Measurements from ENCODE around the gene MKX. TPM values are rescaled to one million over a fixed set of nuclear protein-coding genes. Genes with fewer than 3 reads are reported as not detected.

MKX gene
- total and polyA plus RNA-seq, 9 of the 15 experiments (the other 6 are each of a cell fraction or from before 2014, with no cell fraction given), result 0.07 TPM; not detected in 7

DNA sequence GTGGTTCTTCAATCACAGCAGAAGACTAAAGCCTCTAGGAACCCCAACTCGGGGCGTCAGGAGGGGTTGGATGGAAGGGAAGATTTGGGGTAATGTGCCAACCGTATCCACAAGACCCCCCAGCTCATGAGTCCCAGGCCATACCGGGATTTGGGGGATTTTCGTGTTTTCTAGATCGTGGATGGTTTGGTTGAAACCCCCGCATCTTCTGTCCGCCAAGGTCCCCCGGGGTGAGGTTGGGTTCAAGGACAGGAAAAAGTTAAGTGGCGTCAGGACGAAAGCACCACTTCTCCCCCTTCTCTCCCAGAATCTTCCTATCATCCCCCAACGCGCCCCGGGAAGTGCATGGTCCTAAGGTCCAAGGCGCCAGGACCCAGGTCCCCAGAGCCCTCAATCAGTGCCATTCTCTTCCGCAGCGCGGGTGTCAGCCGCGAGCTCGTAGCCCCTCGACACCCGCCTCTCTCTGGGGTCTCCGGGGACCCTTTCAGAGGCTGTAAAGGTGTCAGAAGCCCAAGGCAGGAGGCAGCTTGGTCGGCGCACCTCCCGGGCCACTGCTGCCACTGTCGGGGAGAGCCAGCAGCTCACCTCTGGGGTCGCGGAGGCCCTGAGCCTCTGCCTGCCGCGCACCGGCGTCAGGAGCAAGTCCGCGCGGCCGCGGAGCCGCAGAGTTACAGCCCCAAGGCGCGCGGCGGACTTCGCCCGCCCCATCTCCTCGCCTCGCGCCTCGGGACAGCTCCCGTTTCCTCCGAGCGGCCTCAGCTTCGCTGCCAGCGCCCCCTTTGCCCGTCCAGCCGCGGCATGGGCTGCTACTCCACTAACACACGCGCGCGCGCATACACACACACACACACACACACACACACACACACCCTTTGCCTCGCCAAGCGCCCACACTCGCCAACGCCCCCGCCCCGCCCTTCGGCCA lies 1.5 kb downstream of the MKX start:
- in situ Hi-C loops (cut with MboI), result loop anchor here (25.0 kb wide), 1 partner anchor 643 kb away; no protein-coding TSS in a partner anchor
- WGBS (ENCODE audit: insufficient coverage, low coverage, missing lambda C conversion rate), result 47% methylated on average over 38 of the region's 70 CpGs
- H3K36me3 ChIP-seq (ENCODE audit: control insufficient read depth, insufficient read depth, low read length), result no peaks in the 10 kb centered on the region
- no peak overlapping the region for H3K9ac ChIP-seq (ENCODE audit: insufficient read depth in 1 of 2, low read depth in 2 of 2, low read length in 2 of 2)
- H3K4me2 ChIP-seq (ENCODE audit: insufficient read depth, low read length), result no peak overlapping the region
- DNase-seq (ENCODE audit: extremely low read depth in 1 of 4, low spot score in 3 of 4) (no peak), FAIRE-seq (no peak), ATAC-seq (no peak)
- no peaks in the 10 kb centered on the region for H3K9me1 ChIP-seq (ENCODE audit: control insufficient read depth, insufficient read depth, low read length)
- no peaks in the 10 kb centered on the region for H3K9me3 ChIP-seq (replicated peaks; ENCODE audit: control insufficient read depth, insufficient read depth, low read depth, low read length)
- H4K20me1 ChIP-seq (replicated peaks; ENCODE audit: control insufficient read depth, insufficient read depth, low read length), result no peaks in the 10 kb centered on the region
- POLR2A ChIA-PET, result no interaction called here
- H3K79me2 ChIP-seq (ENCODE audit: control insufficient read depth, insufficient read depth, low read length), result no peaks in the 10 kb centered on the region
- peaks cover 11 to 31% of the 10 kb centered on the region in 2 experiments for H3K27me3 ChIP-seq (ENCODE audit: control insufficient read depth in 2 of 2, insufficient read depth in 2 of 2, low read length in 2 of 2)
- no TSS peak for BruUV-seq (replicated peaks)
- H2AFZ ChIP-seq (ENCODE audit: low read depth, low read length), result no peak overlapping the region
- H3K4me3 ChIP-seq, result no peak overlapping the region
- intact Hi-C loops (cut with micrococcal nuclease), result no loop called here
- H3K4me1 ChIP-seq (replicated peaks in 1 of 2; ENCODE audit: control insufficient read depth in 2 of 2, insufficient read depth in 2 of 2, low read length in 2 of 2), result peaks cover 0 to 21% of the 10 kb centered on the region in 2 experiments; a peak in 2 of 5 replicates
- no peak overlapping the region for H3K27ac ChIP-seq (ENCODE audit: extremely low read depth, low read depth, low read length)
- CTCF ChIA-PET (ENCODE audit: low intra/inter-chr PET ratio), result no interaction called here
- TF ChIP-seq ILF3 (IDR thresholded peaks at IDR 0.05; ENCODE audit: borderline replicate concordance), result no peak
- no peak for TF ChIP-seq MYC (IDR thresholded peaks at IDR 0.05; ENCODE audit: low read depth, low read length)
- TF ChIP-seq MYC (CRISPR knock-in tag; IDR thresholded peaks at IDR 0.05; ENCODE audit: borderline replicate concordance, low read depth), result no peak
- TF ChIP-seq CBX1 (IDR thresholded peaks at IDR 0.05; ENCODE audit: low read depth), result no peak
- no peak for TF ChIP-seq POLR2G (IDR thresholded peaks at IDR 0.05; ENCODE audit: low read depth, low read length)
- no peak for TF ChIP-seq ZNF77 (CRISPR knock-in tag; IDR thresholded peaks at IDR 0.05)
- TF ChIP-seq, protein P1, sequence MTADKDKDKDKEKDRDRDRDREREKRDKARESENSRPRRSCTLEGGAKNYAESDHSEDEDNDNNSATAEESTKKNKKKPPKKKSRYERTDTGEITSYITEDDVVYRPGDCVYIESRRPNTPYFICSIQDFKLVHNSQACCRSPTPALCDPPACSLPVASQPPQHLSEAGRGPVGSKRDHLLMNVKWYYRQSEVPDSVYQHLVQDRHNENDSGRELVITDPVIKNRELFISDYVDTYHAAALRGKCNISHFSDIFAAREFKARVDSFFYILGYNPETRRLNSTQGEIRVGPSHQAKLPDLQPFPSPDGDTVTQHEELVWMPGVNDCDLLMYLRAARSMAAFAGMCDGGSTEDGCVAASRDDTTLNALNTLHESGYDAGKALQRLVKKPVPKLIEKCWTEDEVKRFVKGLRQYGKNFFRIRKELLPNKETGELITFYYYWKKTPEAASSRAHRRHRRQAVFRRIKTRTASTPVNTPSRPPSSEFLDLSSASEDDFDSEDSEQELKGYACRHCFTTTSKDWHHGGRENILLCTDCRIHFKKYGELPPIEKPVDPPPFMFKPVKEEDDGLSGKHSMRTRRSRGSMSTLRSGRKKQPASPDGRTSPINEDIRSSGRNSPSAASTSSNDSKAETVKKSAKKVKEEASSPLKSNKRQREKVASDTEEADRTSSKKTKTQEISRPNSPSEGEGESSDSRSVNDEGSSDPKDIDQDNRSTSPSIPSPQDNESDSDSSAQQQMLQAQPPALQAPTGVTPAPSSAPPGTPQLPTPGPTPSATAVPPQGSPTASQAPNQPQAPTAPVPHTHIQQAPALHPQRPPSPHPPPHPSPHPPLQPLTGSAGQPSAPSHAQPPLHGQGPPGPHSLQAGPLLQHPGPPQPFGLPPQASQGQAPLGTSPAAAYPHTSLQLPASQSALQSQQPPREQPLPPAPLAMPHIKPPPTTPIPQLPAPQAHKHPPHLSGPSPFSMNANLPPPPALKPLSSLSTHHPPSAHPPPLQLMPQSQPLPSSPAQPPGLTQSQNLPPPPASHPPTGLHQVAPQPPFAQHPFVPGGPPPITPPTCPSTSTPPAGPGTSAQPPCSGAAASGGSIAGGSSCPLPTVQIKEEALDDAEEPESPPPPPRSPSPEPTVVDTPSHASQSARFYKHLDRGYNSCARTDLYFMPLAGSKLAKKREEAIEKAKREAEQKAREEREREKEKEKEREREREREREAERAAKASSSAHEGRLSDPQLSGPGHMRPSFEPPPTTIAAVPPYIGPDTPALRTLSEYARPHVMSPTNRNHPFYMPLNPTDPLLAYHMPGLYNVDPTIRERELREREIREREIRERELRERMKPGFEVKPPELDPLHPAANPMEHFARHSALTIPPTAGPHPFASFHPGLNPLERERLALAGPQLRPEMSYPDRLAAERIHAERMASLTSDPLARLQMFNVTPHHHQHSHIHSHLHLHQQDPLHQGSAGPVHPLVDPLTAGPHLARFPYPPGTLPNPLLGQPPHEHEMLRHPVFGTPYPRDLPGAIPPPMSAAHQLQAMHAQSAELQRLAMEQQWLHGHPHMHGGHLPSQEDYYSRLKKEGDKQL (CRISPR knock-in tag; IDR thresholded peaks at IDR 0.05; ENCODE audit: borderline replicate concordance), result no peak
- no peak for TF ChIP-seq ZNF644 (tag; IDR thresholded peaks at IDR 0.05; ENCODE audit: low read depth)
- TF ChIP-seq, protein P2, sequence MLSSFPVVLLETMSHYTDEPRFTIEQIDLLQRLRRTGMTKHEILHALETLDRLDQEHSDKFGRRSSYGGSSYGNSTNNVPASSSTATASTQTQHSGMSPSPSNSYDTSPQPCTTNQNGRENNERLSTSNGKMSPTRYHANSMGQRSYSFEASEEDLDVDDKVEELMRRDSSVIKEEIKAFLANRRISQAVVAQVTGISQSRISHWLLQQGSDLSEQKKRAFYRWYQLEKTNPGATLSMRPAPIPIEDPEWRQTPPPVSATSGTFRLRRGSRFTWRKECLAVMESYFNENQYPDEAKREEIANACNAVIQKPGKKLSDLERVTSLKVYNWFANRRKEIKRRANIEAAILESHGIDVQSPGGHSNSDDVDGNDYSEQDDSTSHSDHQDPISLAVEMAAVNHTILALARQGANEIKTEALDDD (IDR thresholded peaks at IDR 0.05), result no peak
- no peak for TF ChIP-seq SPI1 (IDR thresholded peaks at IDR 0.05; ENCODE audit: borderline replicate concordance, low read depth, low read length)
- no peak for TF ChIP-seq FOSL1 (tag; conservative IDR thresholded peaks at IDR 0.05)
- TF ChIP-seq POLR2AphosphoS2 (IDR thresholded peaks at IDR 0.05; ENCODE audit: low read length), result no peak
- TF ChIP-seq, protein P3, sequence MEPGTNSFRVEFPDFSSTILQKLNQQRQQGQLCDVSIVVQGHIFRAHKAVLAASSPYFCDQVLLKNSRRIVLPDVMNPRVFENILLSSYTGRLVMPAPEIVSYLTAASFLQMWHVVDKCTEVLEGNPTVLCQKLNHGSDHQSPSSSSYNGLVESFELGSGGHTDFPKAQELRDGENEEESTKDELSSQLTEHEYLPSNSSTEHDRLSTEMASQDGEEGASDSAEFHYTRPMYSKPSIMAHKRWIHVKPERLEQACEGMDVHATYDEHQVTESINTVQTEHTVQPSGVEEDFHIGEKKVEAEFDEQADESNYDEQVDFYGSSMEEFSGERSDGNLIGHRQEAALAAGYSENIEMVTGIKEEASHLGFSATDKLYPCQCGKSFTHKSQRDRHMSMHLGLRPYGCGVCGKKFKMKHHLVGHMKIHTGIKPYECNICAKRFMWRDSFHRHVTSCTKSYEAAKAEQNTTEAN (CRISPR knock-in tag; IDR thresholded peaks at IDR 0.05), result no peak
- TF ChIP-seq KDM4B (IDR thresholded peaks at IDR 0.05; ENCODE audit: borderline replicate concordance in 2 of 2, low read depth in 1 of 2), result no peak
